NT2/D1 (cell line): ENCODE measurements around the gene MAPK13.

Source experiments
- YY1 ChIP-seq: IDR thresholded peaks from 2 replicates; pipeline ENCODE4 v1.6.1; 2011; ENCODE audit not compliant: insufficient read length, insufficient read depth
- ZNF274 ChIP-seq: IDR thresholded peaks from 2 replicates; pipeline ENCODE4 v1.6.1; 2011; ENCODE audit warnings: mild to moderate bottlenecking, low read depth, low read length

- TF ChIP-seq ZNF274 (no peak), YY1 (no peak)
Observed at GRCh38 chr6:36102853-36103252, 27.5 kb upstream of the MAPK13 start.
